HK-2 (cell line): Measurements from ENCODE around the gene FMN2.

Experiments used
- DNase-seq: peaks from one replicate; pipeline ENCODE4 v3.0.0-alpha.2; 2018; ENCODE audit not compliant: unreplicated experiment

FMN2 gene

DNA sequence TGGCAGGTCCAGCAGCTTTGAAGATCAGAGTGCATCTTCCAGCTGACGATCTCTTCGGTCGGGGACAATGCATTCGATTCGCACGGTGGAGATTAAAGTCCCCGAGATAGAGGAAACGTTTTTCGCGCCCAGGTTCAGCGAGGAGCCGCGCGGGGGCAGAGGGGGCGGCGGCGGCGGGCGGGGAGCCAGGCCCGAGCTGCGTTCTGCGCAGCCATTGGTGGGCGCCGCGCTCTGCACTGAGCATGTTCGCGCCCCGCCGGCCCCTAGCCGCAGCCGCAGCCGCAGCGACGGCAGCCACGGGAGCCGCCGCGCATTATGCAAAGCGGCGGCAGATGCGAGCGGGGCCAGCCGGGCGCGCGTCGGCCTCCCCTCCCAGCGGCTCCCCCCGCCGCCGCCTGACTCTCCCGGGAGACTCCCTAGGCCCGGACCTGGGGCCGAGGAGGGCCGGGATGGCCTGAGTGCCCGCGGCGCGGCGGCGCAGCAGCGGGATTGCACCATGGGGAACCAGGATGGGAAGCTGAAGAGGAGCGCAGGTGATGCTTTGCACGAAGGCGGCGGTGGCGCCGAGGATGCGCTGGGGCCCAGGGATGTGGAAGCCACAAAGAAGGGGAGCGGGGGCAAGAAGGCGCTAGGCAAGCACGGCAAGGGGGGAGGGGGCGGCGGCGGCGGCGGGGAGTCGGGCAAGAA is at the start of gene FMN2:
Gene FMN2, plus strand, starts transcription at position 270 of the 687 bp plus-strand sequence. Its CDS starts 227 bp downstream, at position 497.
- DNase-seq, result peak; percentile 22

DNA sequence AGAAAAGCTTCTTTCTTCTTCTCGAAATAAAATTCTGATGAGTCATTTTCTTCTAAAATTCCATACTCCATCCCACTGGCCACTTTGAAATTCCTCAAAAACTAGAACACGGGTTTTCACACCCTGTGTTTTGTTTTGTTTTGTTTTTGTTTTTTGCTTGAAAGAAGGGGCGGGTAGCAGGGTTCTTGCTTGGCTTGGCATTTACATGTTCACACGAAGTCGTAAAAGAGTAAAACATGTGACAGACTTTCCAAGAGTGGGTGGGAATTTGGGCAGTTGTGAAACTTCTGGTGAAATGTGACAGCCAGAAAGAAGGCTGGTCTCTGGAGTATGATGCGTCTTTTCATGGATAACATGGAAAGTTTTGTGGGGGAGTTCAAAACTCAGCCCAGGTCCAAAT is 47.1 kb upstream of the FMN2 start:
- no peak for DNase-seq

DNA sequence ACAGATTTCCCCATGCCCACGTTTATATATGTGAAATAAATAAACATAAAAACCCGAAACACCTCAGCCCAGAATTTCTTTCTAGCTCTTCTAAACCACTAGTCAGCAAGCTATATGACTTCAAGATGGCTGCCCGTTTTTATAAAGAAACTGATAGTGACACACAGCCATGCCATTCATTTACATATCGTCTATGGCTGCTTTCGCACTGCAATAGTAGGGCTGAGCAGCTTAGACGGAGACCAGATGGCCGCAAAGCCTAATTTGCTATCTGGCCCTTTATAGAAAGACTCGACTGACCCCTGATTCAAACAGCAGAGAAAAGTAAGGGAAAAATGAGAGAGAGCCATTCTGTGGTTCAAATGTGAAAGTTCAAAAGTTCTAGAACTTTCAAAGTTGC is 45.7 kb upstream of the FMN2 start:
- DNase-seq, result no peak

DNA sequence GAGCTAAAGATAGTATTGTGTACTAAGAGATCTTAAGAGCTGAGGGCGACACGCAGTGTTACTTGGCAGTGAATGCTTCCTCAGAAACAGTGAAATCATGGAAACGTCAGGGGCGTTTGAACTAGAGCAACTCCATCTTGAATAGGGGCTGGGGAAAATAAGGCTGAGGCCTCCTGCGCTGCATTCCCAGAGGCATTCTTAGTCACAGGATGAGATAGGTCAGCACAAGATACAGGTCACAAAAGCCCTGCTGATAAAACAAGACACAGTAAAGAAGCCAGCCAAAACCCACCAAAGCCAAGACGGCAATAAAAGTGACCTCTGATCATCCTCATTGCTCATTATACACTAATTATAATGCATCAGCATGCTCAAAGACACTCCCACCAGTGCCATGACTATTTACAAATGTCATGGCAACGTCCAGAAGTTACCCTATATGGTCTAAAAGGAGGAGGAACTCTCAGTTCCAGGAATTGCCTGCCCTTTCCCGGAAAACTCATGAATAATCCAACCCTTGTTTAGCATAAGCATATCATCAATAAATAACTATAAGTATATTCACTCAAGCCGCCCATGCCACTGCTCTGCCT is 37.5 kb upstream of the FMN2 start:
- DNase-seq, result no peak

DNA sequence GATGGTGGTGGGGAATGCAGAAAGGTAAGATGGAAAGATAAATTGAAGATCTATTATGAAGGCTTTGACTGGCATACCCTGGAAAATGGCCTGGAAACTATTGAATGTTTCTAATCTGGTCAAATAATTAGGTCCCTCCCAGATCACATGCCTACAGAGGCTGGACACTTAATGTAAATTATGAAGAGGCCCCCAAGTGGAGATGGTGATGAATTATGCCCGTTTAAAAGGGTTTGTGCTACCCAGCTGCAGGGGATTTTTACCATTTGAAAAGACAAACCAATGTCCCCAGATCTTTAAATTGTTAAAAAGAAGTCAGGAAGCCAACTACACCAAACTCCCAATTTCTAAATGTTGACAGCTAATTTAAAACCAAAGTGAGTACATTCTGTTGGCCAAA is 35.7 kb upstream of the FMN2 start:
- no peak for DNase-seq

DNA sequence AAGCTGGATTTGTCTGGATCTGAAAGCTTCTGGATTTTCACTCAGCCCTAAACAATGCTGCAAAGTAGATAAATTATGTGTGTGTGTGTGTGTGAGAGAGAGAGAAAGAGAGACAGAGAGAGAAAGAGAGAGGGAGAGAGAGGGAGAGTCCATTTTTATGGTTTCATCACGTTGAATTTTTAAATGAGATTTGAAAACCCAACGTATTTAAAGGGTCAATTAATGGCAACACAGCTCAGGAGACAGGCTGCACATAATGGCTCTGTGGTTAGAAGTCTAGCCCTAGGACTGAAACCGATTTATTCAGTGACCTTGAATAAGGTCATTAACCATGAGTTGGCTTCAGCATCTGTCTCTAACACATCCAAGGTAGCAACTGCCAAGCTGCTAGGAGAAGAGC is 35.3 kb upstream of the FMN2 start:
- no peak for DNase-seq

DNA sequence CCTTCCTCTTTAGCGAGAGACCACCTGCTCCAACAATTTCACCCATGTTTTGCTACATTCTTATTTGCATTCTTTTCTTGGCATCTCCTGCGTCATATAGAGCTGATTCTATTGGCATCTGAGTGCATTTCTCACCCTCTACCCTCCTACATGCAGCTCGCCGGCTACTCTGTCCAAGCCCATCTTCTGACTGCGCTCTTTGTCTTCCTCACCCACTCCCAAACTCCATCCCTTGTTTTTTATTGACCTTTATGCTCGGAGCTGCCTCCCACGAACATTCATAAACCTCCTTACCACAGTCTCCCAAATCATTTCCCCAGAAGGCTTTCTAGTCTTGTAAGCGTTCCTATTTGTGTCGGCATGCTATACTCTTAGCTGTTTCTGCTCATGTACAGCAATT is 33.6 kb upstream of the FMN2 start:
- no peak for DNase-seq

DNA sequence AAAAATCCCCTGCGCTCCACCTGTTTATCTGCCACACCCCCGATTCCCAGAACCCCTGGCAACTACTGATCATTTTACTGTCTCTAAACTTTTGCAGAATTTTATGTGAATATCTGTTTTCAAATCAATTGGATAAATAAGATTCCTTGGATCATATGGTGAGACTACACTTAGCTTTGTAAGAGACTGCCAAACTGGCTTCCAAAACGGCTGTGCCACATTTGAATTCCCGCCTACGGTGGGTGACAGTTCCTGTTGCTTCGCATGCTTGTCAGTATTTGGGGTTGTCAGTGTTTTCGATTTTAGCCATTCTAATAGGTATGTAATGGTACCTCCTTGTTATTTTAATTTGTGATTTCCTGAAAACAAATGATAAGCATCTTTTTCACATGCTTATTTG is 22.7 kb upstream of the FMN2 start:
- DNase-seq, result no peak

DNA sequence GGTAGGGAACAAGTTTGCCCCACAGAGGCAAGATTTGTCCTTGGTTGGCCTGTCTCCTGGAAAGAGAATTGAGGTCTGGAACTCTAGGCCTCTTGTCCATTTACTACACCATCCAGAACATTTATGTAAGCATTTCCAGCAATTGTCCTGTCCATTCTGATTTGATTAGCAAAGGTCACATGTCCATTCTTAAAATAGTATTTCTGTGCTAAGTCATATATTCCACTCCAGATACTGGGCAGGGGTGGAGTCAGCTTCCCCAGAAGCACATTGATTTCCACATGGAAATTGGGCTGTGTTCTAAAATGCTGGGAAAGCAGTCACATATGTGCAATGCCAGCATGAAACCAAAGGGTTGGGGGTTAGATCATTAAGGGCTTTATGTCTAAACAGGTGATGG is 21.5 kb upstream of the FMN2 start:
- no peak for DNase-seq

DNA sequence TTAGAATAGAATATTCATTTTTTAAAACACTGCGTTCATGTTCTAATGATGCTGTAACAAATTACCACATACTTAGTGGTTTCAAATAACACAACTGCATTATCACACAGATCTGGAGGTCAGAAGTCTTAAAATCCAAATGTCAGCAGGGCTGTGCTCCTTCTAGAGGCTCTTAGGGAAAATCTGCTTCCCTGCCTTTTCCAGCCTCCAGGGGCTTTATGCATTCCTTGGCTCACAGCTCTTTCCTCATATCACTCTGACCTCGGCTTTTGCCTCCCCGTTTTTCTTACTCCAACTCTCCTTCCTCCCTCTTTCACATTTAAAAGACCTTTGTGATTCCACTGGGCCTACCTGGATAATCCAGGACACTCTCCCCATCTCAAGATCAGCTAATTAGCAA is 18.6 kb upstream of the FMN2 start:
- DNase-seq, result no peak

DNA sequence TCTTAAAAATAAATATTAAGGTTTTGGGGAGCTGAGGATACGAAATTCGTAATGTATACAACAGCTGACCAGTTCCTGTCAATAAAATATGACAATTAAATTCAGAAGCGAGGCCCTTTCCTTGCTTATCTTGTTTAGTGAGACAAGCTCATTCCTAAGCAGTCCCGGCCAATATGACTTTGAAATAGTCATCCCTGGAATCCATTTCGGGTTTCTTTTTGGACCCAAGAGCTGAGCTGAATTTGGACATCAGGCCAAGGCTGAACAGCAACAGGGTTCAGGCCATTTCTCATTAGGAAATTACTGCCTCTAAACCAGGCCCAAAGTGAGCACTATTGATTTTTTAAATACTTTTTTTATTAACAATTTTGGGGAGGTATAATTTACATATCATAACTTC is 17.3 kb upstream of the FMN2 start:
- DNase-seq, result no peak

DNA sequence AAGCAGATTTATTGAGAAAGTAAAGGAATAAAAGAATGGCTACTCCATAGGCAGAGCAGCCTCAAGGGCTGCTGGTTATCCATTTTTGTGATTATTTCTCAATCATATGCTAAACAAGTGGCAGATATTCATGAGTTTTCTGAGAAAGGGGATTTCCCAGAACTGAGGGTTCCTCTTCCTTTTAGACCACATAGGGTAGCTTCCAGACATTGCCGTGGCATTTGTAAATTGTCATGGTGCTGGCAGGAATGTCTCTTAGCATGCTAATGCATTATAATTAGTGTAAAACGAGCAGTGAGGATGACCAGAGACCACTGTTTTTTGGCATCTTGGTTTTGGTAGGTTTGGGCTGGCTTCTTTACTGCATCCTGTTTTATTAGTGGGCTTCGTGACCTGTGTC is 16.8 kb upstream of the FMN2 start:
- no peak for DNase-seq

DNA sequence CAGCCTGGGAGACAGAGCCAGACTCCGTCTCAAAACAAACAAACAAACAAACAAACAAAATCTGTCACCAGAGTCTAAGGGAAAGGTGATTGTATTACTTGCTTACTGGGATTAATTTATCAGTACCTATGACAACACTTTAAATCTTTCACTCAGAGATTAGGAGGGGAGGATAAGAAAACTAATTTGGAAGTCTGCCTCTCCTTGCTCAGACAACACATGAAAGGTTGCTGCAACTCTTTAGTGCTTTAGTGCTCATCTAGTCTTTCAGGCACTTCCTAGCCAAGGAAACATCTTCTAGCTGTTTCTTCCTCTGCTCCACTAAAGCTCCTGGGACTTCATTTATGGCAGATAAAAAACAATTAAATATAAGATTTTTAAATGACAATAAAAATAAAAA is 7.3 kb upstream of the FMN2 start:
- no peak for DNase-seq

DNA sequence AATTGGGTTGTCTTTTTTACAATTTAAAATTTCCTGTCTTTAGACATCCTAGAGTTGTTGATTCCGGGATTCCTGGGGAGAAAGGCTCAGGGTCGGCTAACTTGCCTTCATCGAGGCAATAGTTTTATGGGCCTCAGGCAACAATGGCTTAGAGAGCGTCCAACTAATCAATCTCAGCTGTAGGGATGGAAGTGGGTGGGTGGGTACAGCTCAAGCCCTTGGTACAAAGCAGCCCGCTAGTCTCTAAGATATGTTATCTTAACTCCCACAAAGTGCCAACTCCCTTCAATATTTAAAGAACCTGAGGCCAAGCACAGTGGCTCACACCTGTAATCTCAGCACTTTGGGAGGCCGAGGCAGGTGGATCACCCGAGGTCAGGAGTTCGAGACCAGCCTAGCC is 6.9 kb upstream of the FMN2 start:
- no peak for DNase-seq

DNA sequence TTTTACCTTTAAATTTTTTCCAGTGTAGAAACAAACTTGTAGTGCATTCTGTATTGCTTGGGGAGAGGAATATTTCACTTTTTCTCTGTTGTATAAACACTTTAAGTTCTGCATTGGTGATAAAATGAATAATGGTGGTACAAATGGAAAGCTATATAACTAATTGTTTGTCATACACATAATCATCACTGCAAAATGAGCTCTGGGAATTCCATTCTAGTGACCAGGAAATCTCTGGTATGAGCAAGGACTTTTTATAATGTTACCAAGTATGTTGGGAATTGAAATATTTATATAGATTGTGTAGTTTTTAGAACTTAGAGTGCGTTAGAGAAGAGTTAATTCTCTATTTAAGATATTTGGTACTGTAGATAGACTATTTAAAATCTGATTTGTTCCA is 5.0 kb upstream of the FMN2 start:
- DNase-seq, result no peak

DNA sequence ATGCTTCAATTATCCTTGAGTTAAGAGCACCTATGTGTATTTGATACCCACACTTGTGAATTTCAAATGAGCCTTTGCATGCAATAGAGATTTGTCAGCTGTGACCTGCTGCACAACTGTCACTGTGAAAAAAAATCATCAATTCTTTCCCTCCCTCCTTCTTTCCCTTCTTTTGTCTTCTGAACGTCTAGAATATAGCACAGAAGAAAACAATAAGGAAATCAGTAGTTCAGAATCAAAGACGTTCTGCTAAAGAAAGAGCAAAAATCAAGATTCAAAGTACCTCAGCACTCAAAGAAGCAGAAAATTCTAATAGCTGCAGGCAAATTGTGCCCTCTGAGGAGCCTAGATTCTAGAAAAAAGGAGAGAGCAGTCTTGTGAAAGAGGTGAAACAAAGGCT is 1.7 kb upstream of the FMN2 start:
- no peak for DNase-seq

DNA sequence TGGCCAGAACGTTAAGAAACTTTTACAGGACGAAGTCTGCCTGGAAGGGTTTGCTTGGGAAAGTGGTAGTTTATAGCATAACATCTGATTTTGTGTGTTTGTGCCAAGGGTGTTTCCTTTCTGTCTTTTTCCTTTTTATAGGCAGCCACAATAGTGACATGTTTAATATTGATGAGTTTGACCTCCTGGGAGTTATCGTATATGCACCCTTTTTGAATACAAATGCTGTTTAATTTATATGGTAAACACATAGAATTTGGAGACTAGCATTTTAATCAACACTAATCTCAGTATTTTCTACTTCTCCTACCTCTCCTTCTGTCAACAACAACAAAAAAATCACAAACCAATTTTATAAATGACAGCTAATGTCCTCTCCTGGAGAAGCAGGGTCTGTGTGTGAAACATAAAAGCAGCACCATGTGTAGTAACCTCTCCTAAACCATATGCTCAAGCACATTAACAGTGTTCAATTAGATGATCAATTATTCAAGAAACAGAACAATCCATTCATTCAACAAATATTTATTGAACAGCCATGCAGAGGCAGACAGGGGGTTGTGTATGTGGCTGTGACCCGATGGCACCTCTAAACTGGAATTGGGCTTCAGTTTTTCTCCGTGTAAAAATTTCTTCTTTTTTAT is 604 bp upstream of the FMN2 start:
- no peak for DNase-seq

DNA sequence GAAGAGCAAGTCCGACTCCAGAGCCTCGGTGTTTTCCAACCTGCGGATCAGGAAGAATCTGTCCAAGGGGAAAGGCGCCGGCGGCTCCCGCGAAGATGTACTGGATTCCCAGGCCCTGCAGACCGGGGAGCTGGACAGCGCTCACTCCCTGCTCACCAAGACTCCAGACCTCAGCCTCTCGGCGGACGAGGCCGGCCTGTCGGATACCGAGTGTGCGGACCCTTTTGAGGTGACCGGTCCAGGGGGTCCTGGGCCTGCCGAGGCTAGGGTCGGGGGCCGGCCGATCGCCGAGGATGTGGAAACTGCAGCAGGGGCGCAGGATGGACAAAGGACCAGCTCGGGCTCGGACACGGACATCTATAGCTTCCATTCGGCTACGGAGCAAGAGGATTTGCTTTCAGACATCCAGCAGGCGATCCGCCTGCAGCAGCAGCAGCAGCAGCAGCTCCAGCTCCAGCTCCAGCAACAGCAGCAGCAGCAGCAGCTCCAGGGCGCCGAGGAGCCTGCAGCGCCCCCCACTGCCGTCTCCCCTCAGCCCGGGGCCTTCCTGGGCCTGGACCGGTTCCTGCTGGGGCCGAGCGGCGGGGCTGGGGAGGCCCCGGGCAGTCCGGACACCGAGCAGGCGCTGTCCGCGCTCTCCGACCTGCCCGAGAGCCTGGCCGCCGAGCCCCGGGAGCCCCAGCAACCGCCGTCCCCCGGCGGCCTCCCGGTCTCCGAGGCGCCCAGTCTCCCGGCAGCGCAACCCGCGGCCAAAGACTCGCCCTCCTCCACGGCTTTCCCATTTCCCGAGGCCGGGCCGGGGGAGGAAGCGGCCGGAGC is 827 bp downstream of the FMN2 start:
- DNase-seq, result peak; percentile 46

DNA sequence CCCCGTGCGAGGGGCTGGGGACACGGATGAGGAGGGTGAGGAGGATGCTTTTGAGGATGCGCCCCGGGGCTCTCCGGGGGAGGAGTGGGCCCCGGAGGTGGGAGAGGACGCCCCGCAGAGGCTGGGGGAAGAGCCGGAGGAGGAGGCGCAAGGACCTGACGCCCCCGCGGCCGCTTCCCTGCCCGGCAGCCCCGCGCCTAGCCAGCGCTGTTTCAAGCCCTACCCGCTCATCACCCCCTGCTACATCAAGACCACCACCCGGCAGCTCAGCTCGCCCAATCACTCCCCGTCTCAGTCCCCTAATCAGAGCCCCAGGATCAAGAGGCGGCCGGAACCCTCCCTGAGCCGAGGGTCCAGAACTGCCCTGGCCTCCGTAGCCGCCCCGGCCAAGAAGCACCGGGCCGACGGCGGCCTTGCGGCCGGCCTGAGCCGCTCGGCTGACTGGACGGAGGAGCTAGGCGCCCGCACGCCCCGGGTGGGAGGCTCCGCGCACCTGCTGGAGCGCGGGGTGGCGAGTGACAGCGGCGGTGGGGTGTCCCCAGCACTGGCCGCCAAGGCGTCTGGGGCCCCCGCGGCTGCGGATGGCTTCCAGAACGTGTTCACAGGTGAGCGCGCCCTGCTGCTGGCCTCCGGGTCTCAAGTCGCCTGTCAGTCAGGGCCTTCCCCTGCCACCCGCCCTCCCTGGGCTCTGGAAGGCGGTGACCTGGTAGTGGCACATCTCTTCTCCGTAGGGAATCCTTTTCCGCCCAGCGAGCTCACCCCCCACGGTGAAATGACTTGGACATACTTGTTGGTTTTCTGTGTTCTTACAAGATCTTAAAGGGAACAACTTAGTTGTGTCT is 1.7 kb downstream of the FMN2 start:
- no peak for DNase-seq

DNA sequence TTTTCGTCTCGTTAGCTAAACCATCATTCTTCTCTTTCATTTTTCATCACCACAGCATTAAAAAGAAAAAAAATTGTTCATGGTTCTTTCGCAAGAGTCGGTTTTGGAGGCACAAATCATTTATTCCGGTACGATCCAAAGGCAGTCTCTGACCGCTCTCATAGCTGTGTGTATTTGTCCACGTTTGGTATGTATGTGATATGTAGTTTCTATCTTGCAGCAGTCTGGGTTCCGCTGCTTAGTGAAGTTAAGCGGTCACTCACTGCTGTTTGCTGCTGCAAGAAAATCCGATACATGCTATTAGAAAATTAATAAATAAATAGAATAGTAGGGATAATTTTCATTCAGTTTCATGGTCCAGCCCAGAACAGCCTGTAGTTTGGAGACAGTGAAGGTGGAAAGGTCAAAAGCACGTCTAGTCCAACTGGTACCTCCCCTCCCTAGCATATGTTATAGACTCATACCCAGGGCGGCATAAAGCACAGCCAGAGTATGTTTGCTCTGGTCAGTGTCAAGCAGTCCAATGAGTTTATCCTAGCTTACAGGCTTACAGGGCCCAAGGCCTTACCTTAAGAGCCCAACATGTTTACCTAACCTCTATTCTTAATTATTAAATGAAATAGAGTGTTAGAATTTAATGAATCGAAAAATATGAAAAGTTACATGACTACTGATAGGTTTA is 2.5 kb downstream of the FMN2 start:
- no peak for DNase-seq

DNA sequence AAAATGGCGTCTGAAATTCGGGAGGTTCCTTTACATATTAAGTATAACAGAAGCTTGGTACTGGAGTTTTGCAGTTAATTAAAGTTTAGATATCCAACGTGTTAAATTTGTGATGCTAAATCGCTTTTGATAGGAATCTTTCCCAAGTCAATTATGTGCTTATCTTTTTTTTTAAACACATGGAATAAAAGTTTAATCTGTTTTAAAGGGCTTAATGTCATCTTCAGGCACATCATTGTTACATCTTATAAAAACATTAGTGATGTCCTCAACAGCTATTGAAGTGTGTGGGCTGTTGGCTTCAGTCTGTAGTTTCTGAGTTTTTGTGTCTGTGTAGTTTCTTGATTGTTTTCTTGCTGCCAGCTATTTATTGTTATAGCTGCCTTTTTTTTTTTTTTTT is 5.3 kb downstream of the FMN2 start:
- DNase-seq, result no peak
